K562 (cell line): ENCODE measurements around the gene ANKH. TPM values are rescaled to one million over a fixed set of nuclear protein-coding genes. Genes with fewer than 3 reads are reported as not detected.

Source experiments
- ATAC-seq: fragments of 200-7000 bp; cut with Tn5 transposase; 3 replicates; pipeline ENCODE4 v1.9.1; 2020; ENCODE audit warnings: moderate library complexity
- BruUV-seq: library from RNA; stranded (reverse); fragments of 400-500 nt; replicated peaks from 2 replicates; lab custom pipeline; 2021; lab: Mats Ljungman, UMichigan
- CTCF ChIA-PET: fragments of 300-600 bp; formaldehyde crosslinking; extraction: SDS; loops from one replicate; lab custom pipeline; 2021; ENCODE audit warnings: low intra/inter-chr PET ratio; lab: Yijun Ruan, JAX
- POLR2A ChIA-PET: fragments of 300-600, 350-650 bp; sonication (Branson Sonifier 250); formaldehyde crosslinking; extraction: SDS; loops from one replicate; lab custom pipeline; 2021; ENCODE audit warnings: antibody characterized with exemption, inconsistent platforms; lab: Yijun Ruan, JAX
- DNase-seq, 4 experiments: peaks; one replicate each; pipeline versions ENCODE4 v3.0.0 to v3.0.0-alpha.2; 2011 to 2018; ENCODE audit warnings: low spot score in 3 of 4, mixed read lengths in 3 of 4; ENCODE audit errors: extremely low read depth in 1 of 4
- FAIRE-seq: peaks from 2 replicates; lab custom pipeline; 2011; peaks lifted over from hg19 to GRCh38; lab: Jason Lieb, UNC
- H2AFZ ChIP-seq: 2 replicates; pipeline ENCODE4 v1.6.0; 2011; ENCODE audit warnings: low read depth, low read length, control low read depth, inconsistent platforms
- H3K27ac ChIP-seq: fragments of 200-600 bp; 3 replicates; pipeline ENCODE4 v1.8.0; 2011; ENCODE audit warnings: low read depth, mild to moderate bottlenecking, control low read depth, inconsistent platforms, low read length, moderate library complexity, mixed read lengths; ENCODE audit errors: extremely low read depth
- H3K27me3 ChIP-seq, 2 experiments: fragments of 300-600 bp in 1 of 2; 2 replicates in 1 of 2; 3 replicates in 1 of 2; pipeline versions ENCODE4 v1.6.0 to v1.8.0; 2011; ENCODE audit warnings: inconsistent platforms in 2 of 2, low read length in 2 of 2, mild to moderate bottlenecking in 1 of 2, mixed read lengths in 1 of 2, moderate library complexity in 1 of 2; ENCODE audit not compliant: control insufficient read depth in 2 of 2, insufficient read depth in 2 of 2
- H3K36me3 ChIP-seq: fragments of 300-600 bp; 3 replicates; pipeline ENCODE4 v1.8.0; 2011; ENCODE audit warnings: mild to moderate bottlenecking, low read length, inconsistent platforms; ENCODE audit not compliant: control insufficient read depth, insufficient read depth
- H3K4me1 ChIP-seq, 2 experiments: fragments of 200-600 bp in 1 of 2; replicated peaks in 1 of 2; 2 replicates in 1 of 2; 3 replicates in 1 of 2; pipeline versions ENCODE4 v1.5.1 to v1.8.0; 2011; ENCODE audit warnings: inconsistent platforms in 2 of 2, low read length in 2 of 2, mild to moderate bottlenecking in 1 of 2, mixed read lengths in 1 of 2, moderate library complexity in 1 of 2; ENCODE audit not compliant: control insufficient read depth in 2 of 2, insufficient read depth in 2 of 2
- H3K4me2 ChIP-seq: 2 replicates; pipeline ENCODE4 v1.6.1; 2011; ENCODE audit warnings: low read length, control low read depth, inconsistent platforms, mixed read lengths; ENCODE audit not compliant: insufficient read depth
- H3K4me3 ChIP-seq: fragments of 200-600 bp; sonication (generic), shearing (Covaris generic); 2 replicates; pipeline ENCODE4 v1.5.1; 2016; ENCODE audit warnings: control low read depth, inconsistent platforms
- H3K79me2 ChIP-seq: fragments of 200-600 bp; 3 replicates; pipeline ENCODE4 v1.8.0; 2011; ENCODE audit warnings: low read length, inconsistent platforms; ENCODE audit not compliant: control insufficient read depth, insufficient read depth
- H3K9ac ChIP-seq, 2 experiments: 2 replicates each; pipeline versions ENCODE4 v1.6.0 to v1.6.1; 2011; ENCODE audit warnings: low read depth in 2 of 2, low read length in 2 of 2, control low read depth in 1 of 2, inconsistent platforms in 1 of 2, mild to moderate bottlenecking in 1 of 2, mixed read lengths in 1 of 2; ENCODE audit not compliant: insufficient read depth in 1 of 2
- H3K9me1 ChIP-seq: one replicate; pipeline ENCODE4 v1.6.0; 2011; ENCODE audit warnings: inconsistent platforms, mild to moderate bottlenecking, low read length, moderate library complexity; ENCODE audit not compliant: control insufficient read depth, insufficient read depth
- H3K9me3 ChIP-seq: replicated peaks from 2 replicates; pipeline ENCODE4 v1.5.1; 2011; ENCODE audit warnings: low read depth, low read length, inconsistent platforms; ENCODE audit not compliant: control insufficient read depth, insufficient read depth
- H4K20me1 ChIP-seq: replicated peaks from 2 replicates; pipeline ENCODE4 v1.6.1; 2011; ENCODE audit warnings: low read length, inconsistent platforms, mixed read lengths; ENCODE audit not compliant: control insufficient read depth, insufficient read depth
- CHD7 ChIP-seq: fragments of 200-600 bp; sonication (generic); IDR thresholded peaks from one replicate; pipeline ENCODE4 v1.6.1; 2012; ENCODE audit warnings: mild to moderate bottlenecking, low read depth, low read length, inconsistent platforms
- EHMT2 ChIP-seq: fragments of 450-650 bp; IDR thresholded peaks from 2 replicates; pipeline ENCODE4 v1.6.1; 2018; ENCODE audit warnings: antibody characterized with exemption
- L3MBTL2 ChIP-seq: fragments of 450-650 bp; IDR thresholded peaks from 2 replicates; pipeline ENCODE4 v1.6.1; 2016; ENCODE audit warnings: mild to moderate bottlenecking, moderate library complexity
- MEIS2 ChIP-seq: fragments of 450-650 bp; IDR thresholded peaks from 2 replicates; pipeline ENCODE4 v1.6.1; 2014; ENCODE audit warnings: mild to moderate bottlenecking; ENCODE audit not compliant: partially characterized antibody
- NCOR1 ChIP-seq: fragments of 450-650 bp; IDR thresholded peaks from 2 replicates; pipeline ENCODE4 v1.6.1; 2016; ENCODE audit warnings: mild to moderate bottlenecking, moderate library complexity
- SNAPC5 ChIP-seq: fragments of 250-450 bp; sonication (Bioruptor Pico); IDR thresholded peaks from 2 replicates; pipeline ENCODE4 v1.8.0; 2021; ENCODE audit warnings: moderate library complexity, mild to moderate bottlenecking, inconsistent platforms
- ZNF655 ChIP-seq: fragments of 250-450 bp; sonication (Bioruptor Pico); IDR thresholded peaks from 2 replicates; pipeline ENCODE4 v1.5.0; 2021
- WGBS: fragments of 100-300 bp; shearing (Covaris generic); methylation state at CpG from one replicate; pipeline ENCODE4 v1.1.6; 2016; ENCODE audit warnings: low coverage, mixed read lengths; ENCODE audit not compliant: insufficient coverage; ENCODE audit errors: missing lambda C conversion rate; 5-methylcytosine and 5-hydroxymethylcytosine counted together
- in situ Hi-C: fragments of 300-500 bp; cut with MboI; formaldehyde crosslinking; loops from 4 replicates; pipeline ENCODE4 v1.15.0; 2018; ENCODE audit warnings: inconsistent platforms, mixed read lengths
- intact Hi-C: fragments of 100-400 bp; cut with micrococcal nuclease; formaldehyde crosslinking; loops from 2 replicates; pipeline ENCODE4 v1.14.2; 2022
- polyA plus RNA-seq, 8 experiments: library from polyadenylated mRNA; depleted of rRNA in 4 of 8; stranded (reverse) in 5 of 8; unstranded in 3 of 8; fragments of >200 nt; fragmentation: Nextera tagmentation in 2 of 8; fragmentation: Illumina TruSeq in 1 of 8; extraction: Ambion mirVana in 2 of 8; extraction: Trizol in 1 of 8; gene quantifications; 2 replicates each; pipeline versions ENCODE4 v1.2.1 to v1.2.3, GENCODE V29; 2011 to 2014; ENCODE audit warnings: inconsistent platforms in 1 of 8, missing spikeins in 1 of 8
- total RNA-seq, 7 experiments: library from RNA; depleted of rRNA in 6 of 7; stranded (reverse); fragments of >200 nt in 6 of 7; fragmentation: Illumina TruSeq in 2 of 7; extraction: Trizol in 2 of 7; gene quantifications; 2 replicates each; pipeline versions ENCODE4 v1.2.1 to v1.2.3, GENCODE V29; 2011 to 2021; ENCODE audit warnings: low replicate concordance in 1 of 7
- TF ChIP-seq, protein P1 (sequence below): fragments of 250-450 bp; sonication (Bioruptor Pico); IDR thresholded peaks from 2 replicates; pipeline ENCODE4 v1.6.1; 2021; ENCODE audit warnings: mild to moderate bottlenecking

Gene ANKH
- total and polyA plus RNA-seq, 9 of the 15 experiments (the other 6 are each of a cell fraction or from before 2014, with no cell fraction given): 0.79 to 12.2 (median 4.5) TPM

DNA sequence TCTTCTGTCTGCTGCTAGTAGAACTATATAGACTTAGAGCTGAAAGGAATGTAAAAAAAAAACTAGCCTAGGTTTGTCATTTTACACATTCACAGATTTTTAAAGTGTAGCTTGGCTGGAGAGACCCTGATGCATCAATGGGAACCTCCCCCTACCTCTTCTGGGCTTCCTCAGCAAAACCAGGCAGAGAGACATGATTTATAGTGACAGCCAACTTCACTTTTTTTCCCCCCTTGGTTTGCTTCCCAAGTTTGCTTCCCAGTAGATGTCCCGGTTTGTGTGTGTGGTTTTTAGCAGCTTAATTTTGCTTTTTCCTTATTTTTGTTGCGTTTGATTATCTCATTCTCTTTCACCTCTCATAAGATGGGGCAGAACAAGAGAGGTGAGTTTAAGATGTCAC is 205.2 kb downstream of the ANKH start:
- ATAC-seq: no peak
- no peak overlapping the region; the same call in 1 of the 2 replicates for H3K4me3 ChIP-seq
- no peaks in the 10 kb centered on the region for H3K9me3 ChIP-seq
- DNase-seq: no peak
- CTCF ChIA-PET: no interaction called here
- no peaks in the 10 kb centered on the region for H3K27me3 ChIP-seq
- intact Hi-C loops: no loop called here
- in situ Hi-C loops: loop anchor here (10.0 kb wide), 1 partner anchor 662 kb away; no protein-coding TSS in a partner anchor
- H3K27ac ChIP-seq: no peak overlapping the region
- peaks cover 17% of the 10 kb centered on the region; the same call in 1 of the 3 replicates for H3K36me3 ChIP-seq
- no peak for FAIRE-seq
- POLR2A ChIA-PET: interaction anchor here (0.5 to 1.6 kb wide), 2 partner anchors 9 to 10 kb away, joined by 3 to 4 read pairs; no protein-coding TSS in a partner anchor
- no peak overlapping the region for H2AFZ ChIP-seq
- no TSS peak for BruUV-seq
- peak overlapping the region; percentile 79 for H3K4me2 ChIP-seq
- WGBS: 25% methylated on average over 2 of the region's 2 CpGs
- H3K9me1 ChIP-seq: no peaks in the 10 kb centered on the region
- H4K20me1 ChIP-seq: peaks cover 9% of the 10 kb centered on the region; the same call in 1 of the 2 replicates
- peaks cover 79% of the 10 kb centered on the region for H3K79me2 ChIP-seq
- no peak overlapping the region for H3K9ac ChIP-seq
- H3K4me1 ChIP-seq: peaks cover 19 to 24% of the 10 kb centered on the region in 2 experiments
- peak; percentile 6; the same call in 1 of the 2 replicates for TF ChIP-seq L3MBTL2
- TF ChIP-seq EHMT2: no peak
- TF ChIP-seq MEIS2: peak; percentile 94
- TF ChIP-seq, protein P1, sequence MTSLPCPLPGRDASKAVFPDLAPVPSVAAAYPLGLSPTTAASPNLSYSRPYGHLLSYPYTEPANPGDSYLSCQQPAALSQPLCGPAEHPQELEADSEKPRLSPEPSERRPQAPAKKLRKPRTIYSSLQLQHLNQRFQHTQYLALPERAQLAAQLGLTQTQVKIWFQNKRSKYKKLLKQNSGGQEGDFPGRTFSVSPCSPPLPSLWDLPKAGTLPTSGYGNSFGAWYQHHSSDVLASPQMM (CRISPR knock-in tag): no peak
- TF ChIP-seq ZNF655 (CRISPR knock-in tag): no peak
- TF ChIP-seq SNAPC5 (CRISPR knock-in tag): no peak
- TF ChIP-seq NCOR1: no peak
- no peak for TF ChIP-seq CHD7
